Fibroblast of lung (primary cell): ENCODE measurements around the gene ZNF792. TPM values are rescaled to one million over a fixed set of nuclear protein-coding genes. Genes with fewer than 3 reads are reported as not detected.

Experiments used
- DNase-seq, 2 donors: peaks; one replicate each; pipeline versions ENCODE4 v3.0.0 to v3.0.0-alpha.2; 2010; ENCODE audit warnings: low read depth in 2 of 2
- H2AFZ ChIP-seq: 2 replicates; pipeline ENCODE4 v1.5.1; 2012; ENCODE audit warnings: low read length, control low read depth, inconsistent platforms
- H3K27ac ChIP-seq: 2 replicates; pipeline ENCODE4 v1.5.1; 2011; ENCODE audit warnings: low read length, control low read depth; ENCODE audit not compliant: insufficient read depth
- H3K27me3 ChIP-seq: 2 replicates; pipeline ENCODE4 v1.5.1; 2011; ENCODE audit warnings: mild to moderate bottlenecking, low read length; ENCODE audit not compliant: control insufficient read depth, insufficient read depth
- H3K36me3 ChIP-seq: 2 replicates; pipeline ENCODE4 v1.5.1; 2011; ENCODE audit warnings: low read length; ENCODE audit not compliant: control insufficient read depth, insufficient read depth
- H3K4me1 ChIP-seq: 2 replicates; pipeline ENCODE4 v1.5.1; 2011; ENCODE audit warnings: low read length; ENCODE audit not compliant: control insufficient read depth, insufficient read depth; ENCODE audit errors: extremely low read depth
- H3K4me2 ChIP-seq: 2 replicates; pipeline ENCODE4 v1.5.1; 2011; ENCODE audit warnings: low read length, control low read depth; ENCODE audit not compliant: insufficient read depth; ENCODE audit errors: extremely low read depth
- H3K4me3 ChIP-seq, 4 experiments: fragments of 200-600 bp in 1 of 4; sonication (generic) in 1 of 4; replicated peaks in 1 of 4; 2 replicates each; pipeline ENCODE4 v1.5.1; 2011 to 2016; ENCODE audit warnings: low read length in 4 of 4, low read depth in 3 of 4, mild to moderate bottlenecking in 3 of 4, control low read depth in 2 of 4, inconsistent platforms in 1 of 4, mixed read lengths in 1 of 4; ENCODE audit not compliant: insufficient read depth in 1 of 4; ENCODE audit errors: control extremely low read depth in 1 of 4
- H3K79me2 ChIP-seq: 2 replicates; pipeline ENCODE4 v1.5.1; 2012; ENCODE audit warnings: mild to moderate bottlenecking, low read length, inconsistent platforms; ENCODE audit not compliant: control insufficient read depth, insufficient read depth
- H3K9ac ChIP-seq: 2 replicates; pipeline ENCODE4 v1.5.1; 2011; ENCODE audit warnings: mild to moderate bottlenecking, low read length, control low read depth; ENCODE audit not compliant: insufficient read depth
- H3K9me3 ChIP-seq: 2 replicates; pipeline ENCODE4 v1.5.1; 2012; ENCODE audit warnings: low read depth, low read length; ENCODE audit not compliant: control insufficient read depth, insufficient read depth
- H4K20me1 ChIP-seq: 2 replicates; pipeline ENCODE4 v1.5.1; 2011; ENCODE audit warnings: low read length; ENCODE audit not compliant: control insufficient read depth, insufficient read depth; ENCODE audit errors: extremely low read depth
- CTCF ChIP-seq, 2 donors: IDR thresholded peaks in 1 of 2; conservative IDR thresholded peaks in 1 of 2; 1 replicate in 1 of 2; 2 replicates in 1 of 2; pipeline ENCODE4 v1.5.1; 2011 to 2012; ENCODE audit warnings: low read length in 2 of 2, control low read depth in 1 of 2, inconsistent platforms in 1 of 2, low read depth in 1 of 2, mild to moderate bottlenecking in 1 of 2
- EZH2 ChIP-seq: IDR thresholded peaks from 2 replicates; pipeline ENCODE4 v1.5.1; 2012; ENCODE audit warnings: low read length, control low read depth, mild to moderate bottlenecking; ENCODE audit errors: missing control alignments
- polyA plus RNA-seq, 2 donors: library from polyadenylated mRNA; depleted of rRNA in 1 of 2; stranded (reverse) in 1 of 2; unstranded in 1 of 2; fragments of >200 nt; gene quantifications; 2 replicates each; pipeline ENCODE4 v1.2.1, GENCODE V29; 2011 to 2012; ENCODE audit warnings: missing spikeins in 1 of 2
- total RNA-seq: library from RNA; depleted of rRNA; stranded (reverse); fragments of >200 nt; gene quantifications from 2 replicates; pipeline ENCODE4 v1.2.1, GENCODE V29; 2014

The ZNF792 gene
- total and polyA plus RNA-seq, 2 donors (not counting 1 experiment from before 2014, with no cell fraction given): 1.7 to 5.0 TPM

GRCh38 chr19:34983786-34984185 lies 19.8 kb upstream of the ZNF792 start:
- DNase-seq: no peak
- no peaks in the 10 kb centered on the region for H3K4me1 ChIP-seq
- no peaks in the 10 kb centered on the region for H3K27me3 ChIP-seq
- H3K4me2 ChIP-seq: no peak overlapping the region
- no peak overlapping the region for H2AFZ ChIP-seq
- no peaks in the 10 kb centered on the region for H4K20me1 ChIP-seq
- no peak overlapping the region for H3K27ac ChIP-seq
- no peak overlapping the region for H3K9ac ChIP-seq
- H3K36me3 ChIP-seq: no peaks in the 10 kb centered on the region
- no peak for TF ChIP-seq EZH2
- no peak for TF ChIP-seq CTCF (conservative IDR thresholded peaks at IDR 0.05 in 1 of 2, IDR thresholded peaks at IDR 0.05 in 1 of 2; ENCODE audit: low read depth in 1 of 2, low read length in 2 of 2)
- no peaks in the 10 kb centered on the region for H3K79me2 ChIP-seq
- no peak overlapping the region for H3K4me3 ChIP-seq
- H3K9me3 ChIP-seq: no peaks in the 10 kb centered on the region

- no peaks in the 10 kb centered on the region for H3K27me3 ChIP-seq
- no peak overlapping the region for H3K4me3 ChIP-seq
- no peaks in the 10 kb centered on the region for H3K36me3 ChIP-seq
- H3K4me1 ChIP-seq: no peaks in the 10 kb centered on the region
- no peak for TF ChIP-seq EZH2
- no peak for TF ChIP-seq CTCF (conservative IDR thresholded peaks at IDR 0.05 in 1 of 2, IDR thresholded peaks at IDR 0.05 in 1 of 2; ENCODE audit: low read depth in 1 of 2, low read length in 2 of 2)
- H3K79me2 ChIP-seq: no peaks in the 10 kb centered on the region
- H3K4me2 ChIP-seq: no peak overlapping the region
- H2AFZ ChIP-seq: no peak overlapping the region
- H3K27ac ChIP-seq: no peak overlapping the region
- no peak for DNase-seq
- H4K20me1 ChIP-seq: no peaks in the 10 kb centered on the region
- H3K9ac ChIP-seq: no peak overlapping the region
- no peaks in the 10 kb centered on the region for H3K9me3 ChIP-seq
Measured at GRCh38 chr19:34982275-34982674, 18.2 kb upstream of the ZNF792 start.

- no peak overlapping the region for H3K9ac ChIP-seq
- no peak for DNase-seq
- no peak overlapping the region for H3K27ac ChIP-seq
- H3K27me3 ChIP-seq: no peaks in the 10 kb centered on the region
- no peaks in the 10 kb centered on the region for H3K36me3 ChIP-seq
- H2AFZ ChIP-seq: no peak overlapping the region
- H3K4me1 ChIP-seq: no peaks in the 10 kb centered on the region
- no peak overlapping the region for H3K4me2 ChIP-seq
- no peaks in the 10 kb centered on the region for H3K79me2 ChIP-seq
- no peak overlapping the region for H3K4me3 ChIP-seq
- H4K20me1 ChIP-seq: no peaks in the 10 kb centered on the region
- no peak for TF ChIP-seq EZH2
- TF ChIP-seq CTCF (conservative IDR thresholded peaks at IDR 0.05 in 1 of 2, IDR thresholded peaks at IDR 0.05 in 1 of 2; ENCODE audit: low read depth in 1 of 2, low read length in 2 of 2): no peak
- H3K9me3 ChIP-seq: no peaks in the 10 kb centered on the region
Measured at GRCh38 chr19:34979819-34980640, 16.0 kb upstream of the ZNF792 start.
